A673 (cell line): ENCODE data around the gene KCNK7. TPM values are rescaled to one million over a fixed set of nuclear protein-coding genes. Genes with fewer than 3 reads are reported as not detected.
A peak's percentile ranks its signal among the peaks of the same experiment; 100 is the strongest.

ENCODE experiments used
- BruUV-seq: library from RNA; stranded (reverse); fragments of 400-500 nt; replicated peaks from 2 replicates; lab custom pipeline; 2021; lab: Mats Ljungman, UMichigan
- CTCF ChIA-PET: fragments of 300-600 bp; sonication (Branson Sonifier 250); formaldehyde crosslinking; loops from one replicate; lab custom pipeline; 2022; ENCODE audit warnings: antibody characterized with exemption; lab: Charles Lee
- POLR2A ChIA-PET: fragments of 300-600 bp; sonication (Branson Sonifier 250); formaldehyde crosslinking; loops from one replicate; lab custom pipeline; 2022; ENCODE audit warnings: antibody characterized with exemption; ENCODE audit not compliant: low non-redundant PET; lab: Charles Lee
- DNase-seq: peaks from one replicate; pipeline ENCODE4 v3.0.0-alpha.2; 2015; ENCODE audit warnings: low spot score
- H3K27ac ChIP-seq: fragments of 200-600 bp; sonication (generic); 2 replicates; pipeline ENCODE4 v1.5.1; 2016; ENCODE audit warnings: mixed run types, low read depth, mild to moderate bottlenecking, mixed read lengths, antibody characterized with exemption, low read length; ENCODE audit not compliant: poor library complexity, severe bottlenecking
- H3K27me3 ChIP-seq: fragments of 200-600 bp; sonication (generic); replicated peaks from 2 replicates; pipeline ENCODE4 v1.6.1; 2017; ENCODE audit warnings: mixed run types, low read depth, mild to moderate bottlenecking, mixed read lengths, antibody characterized with exemption, low read length; ENCODE audit not compliant: insufficient read depth, poor library complexity
- H3K36me3 ChIP-seq: fragments of 200-600 bp; sonication (generic); 2 replicates; pipeline ENCODE4 v1.6.1; 2016; ENCODE audit warnings: mixed run types, mild to moderate bottlenecking, mixed read lengths, antibody characterized with exemption, low read length; ENCODE audit not compliant: insufficient read depth, poor library complexity, severe bottlenecking
- H3K4me1 ChIP-seq: fragments of 200-600 bp; sonication (generic); 2 replicates; pipeline ENCODE4 v1.6.1; 2017; ENCODE audit warnings: mixed run types, mild to moderate bottlenecking, mixed read lengths, antibody characterized with exemption, low read length; ENCODE audit not compliant: insufficient read depth, poor library complexity, severe bottlenecking
- H3K4me3 ChIP-seq: fragments of 200-600 bp; sonication (generic); 2 replicates; pipeline ENCODE4 v1.5.1; 2016; ENCODE audit warnings: low read depth, mixed run types, mild to moderate bottlenecking, mixed read lengths, low read length; ENCODE audit not compliant: poor library complexity, severe bottlenecking
- H3K9me3 ChIP-seq: fragments of 200-600 bp; sonication (generic); 2 replicates; pipeline ENCODE4 v1.6.1; 2016; ENCODE audit warnings: mixed run types, low read depth, mild to moderate bottlenecking, mixed read lengths, antibody characterized with exemption, low read length; ENCODE audit not compliant: poor library complexity, severe bottlenecking
- CTCF ChIP-seq: fragments of 300-800, 200-600 bp; sonication (generic); conservative IDR thresholded peaks from 2 replicates; pipeline ENCODE4 v1.5.1; 2017; ENCODE audit warnings: low read depth, mild to moderate bottlenecking, antibody characterized with exemption, low read length, moderate library complexity, mixed read lengths
- EZH2 ChIP-seq: fragments of 200-600 bp; sonication (generic); IDR thresholded peaks from 2 replicates; pipeline ENCODE4 v1.6.1; 2017; ENCODE audit warnings: borderline replicate concordance, low read depth, mild to moderate bottlenecking, mixed read lengths, antibody characterized with exemption, low read length; ENCODE audit not compliant: poor library complexity, severe bottlenecking
- intact Hi-C: fragments of 100-400 bp; cut with micrococcal nuclease; formaldehyde crosslinking; loops from one replicate; pipeline ENCODE4 v1.10.0; 2022; ENCODE audit not compliant: unreplicated experiment
- total RNA-seq: library from RNA; stranded (reverse); gene quantifications from 2 replicates; pipeline ENCODE4 v1.2.3, GENCODE V29; 2021

Gene KCNK7
- total RNA-seq, 1 experiment from 2014 or later = 2.3 TPM

DNA sequence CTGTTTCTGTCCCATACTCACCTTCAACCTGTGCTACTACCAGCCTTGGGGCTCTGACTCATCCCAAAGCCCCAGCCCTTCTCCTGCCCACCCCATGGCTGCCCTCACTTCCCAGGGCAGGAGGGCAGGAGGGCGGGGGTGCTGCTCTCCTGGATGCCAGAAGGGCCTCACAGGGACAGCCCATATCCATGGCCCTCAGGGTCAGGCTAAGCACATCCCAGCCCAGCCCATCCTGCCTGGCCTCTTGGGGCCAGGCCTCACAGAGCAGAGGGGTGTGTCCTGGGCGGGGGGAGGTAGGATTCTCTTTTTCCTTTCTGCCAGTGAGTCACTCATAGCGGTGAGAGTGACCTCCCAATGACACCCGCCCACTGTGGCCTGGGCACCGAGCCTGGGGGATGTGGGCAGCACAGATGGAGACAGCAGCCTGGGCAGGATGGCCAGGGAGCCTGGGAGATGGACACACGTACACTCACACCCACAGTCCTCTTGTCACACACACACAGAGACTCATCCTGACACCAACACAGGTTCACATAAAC is 39.8 kb downstream of the KCNK7 start:
- TF ChIP-seq CTCF (no peak), EZH2 (no peak)
- CTCF ChIA-PET = no interaction called here
- POLR2A ChIA-PET = interaction anchor here (0.6 kb wide), 1 partner anchor 97 kb away, joined by 11 read pairs; no protein-coding TSS in a partner anchor
- no peak overlapping the region for H3K27ac ChIP-seq
- H3K36me3 ChIP-seq = peaks cover 9% of the 10 kb centered on the region
- no peak overlapping the region for H3K4me3 ChIP-seq
- BruUV-seq = no TSS peak
- no peak for DNase-seq
- no peaks in the 10 kb centered on the region for H3K9me3 ChIP-seq
- no peaks in the 10 kb centered on the region for H3K27me3 ChIP-seq
- intact Hi-C loops = no loop called here
- peaks cover 38% of the 10 kb centered on the region for H3K4me1 ChIP-seq

DNA sequence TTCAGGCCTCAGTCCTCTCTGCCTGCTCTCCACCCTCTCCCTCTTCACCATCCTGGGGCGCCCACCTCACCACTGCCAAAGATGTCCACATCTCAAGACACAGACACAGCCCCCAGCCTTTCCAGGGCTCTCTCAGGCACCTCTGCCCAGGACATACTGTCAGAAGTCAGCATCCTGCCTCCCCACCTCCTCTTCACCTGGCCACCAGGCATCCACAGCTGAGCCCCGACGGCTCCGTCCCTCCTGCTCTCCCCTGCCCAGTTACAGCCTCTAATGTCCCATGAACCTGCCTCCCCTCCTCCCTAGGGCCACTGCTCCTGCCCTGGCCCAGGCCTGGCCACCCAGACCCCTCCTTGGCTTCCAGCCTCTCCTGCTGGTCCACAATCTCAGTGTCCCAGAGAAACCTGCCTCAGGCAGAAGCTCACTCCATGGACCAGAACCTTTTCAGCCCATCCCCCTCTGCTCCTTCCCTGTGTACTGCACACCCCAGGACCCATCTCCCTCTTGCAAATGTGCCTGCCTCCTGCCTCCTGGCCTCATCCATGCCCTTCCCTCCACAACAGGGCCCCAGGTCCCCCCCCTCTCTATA is 40.7 kb downstream of the KCNK7 start:
- DNase-seq = no peak
- Histone ChIP-seq H3K4me1 (peaks cover 29% of the 10 kb centered on the region), H3K27ac (peak overlapping the region; percentile 7), H3K36me3 (peaks cover 9% of the 10 kb centered on the region), H3K9me3 (no peaks in the 10 kb centered on the region), H3K4me3 (no peak overlapping the region), H3K27me3 (no peaks in the 10 kb centered on the region)
- CTCF ChIA-PET = no interaction called here
- TF ChIP-seq CTCF = no peak
- TF ChIP-seq EZH2 = no peak
- no TSS peak for BruUV-seq
- intact Hi-C loops = no loop called here
- POLR2A ChIA-PET = interaction anchor here (0.6 kb wide), 1 partner anchor 98 kb away, joined by 11 read pairs; no protein-coding TSS in a partner anchor

DNA sequence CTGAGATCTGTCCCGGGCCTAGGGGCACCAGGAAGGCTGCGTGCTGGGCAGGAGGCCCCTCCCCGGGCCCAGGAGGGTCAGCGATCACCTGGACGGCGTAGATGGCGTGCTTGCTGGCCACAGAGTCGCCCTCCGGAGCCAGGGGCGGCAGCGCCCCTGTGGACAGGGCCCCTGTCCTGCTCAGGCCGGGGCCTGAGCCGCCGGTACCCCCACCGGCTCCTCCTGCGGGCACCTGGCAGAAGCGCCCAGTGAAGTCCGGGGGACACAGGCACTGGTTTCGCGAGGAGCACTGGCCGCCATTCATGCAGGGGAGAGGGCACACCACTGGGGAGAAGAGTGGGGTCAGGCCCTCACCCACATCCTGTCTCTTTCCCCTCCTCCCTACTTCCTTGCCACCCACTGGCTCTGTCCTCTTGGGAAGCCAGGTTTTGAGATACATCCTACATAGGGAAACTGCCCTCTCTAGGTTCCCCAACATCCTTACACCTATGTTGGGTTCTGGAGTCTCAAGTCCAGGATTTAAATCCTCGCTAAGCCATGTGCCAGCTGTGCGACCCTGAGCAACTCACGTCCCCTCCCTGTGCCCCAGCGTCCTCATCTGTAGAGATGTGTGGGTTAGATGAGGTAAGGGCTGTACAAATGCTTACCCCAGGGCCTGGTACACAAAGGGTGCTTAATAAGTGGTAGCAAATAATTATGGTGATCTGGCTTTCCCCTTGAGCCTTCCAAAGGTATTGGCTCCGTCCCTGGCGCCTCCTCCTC is 41.4 kb downstream of the KCNK7 start:
- DNase-seq = no peak
- intact Hi-C loops = no loop called here
- peaks cover 22% of the 10 kb centered on the region for H3K4me1 ChIP-seq
- H3K36me3 ChIP-seq = peaks cover 9% of the 10 kb centered on the region
- H3K27me3 ChIP-seq = no peaks in the 10 kb centered on the region
- H3K9me3 ChIP-seq = no peaks in the 10 kb centered on the region
- POLR2A ChIA-PET = no interaction called here
- no peak overlapping the region for H3K4me3 ChIP-seq
- BruUV-seq = no TSS peak
- CTCF ChIA-PET = no interaction called here
- TF ChIP-seq EZH2 (no peak), CTCF (no peak)
- peak overlapping the region; percentile 25 for H3K27ac ChIP-seq
